HG02588 (cell line): ENCODE measurements around the gene GLIS1.

Experiments used
- ATAC-seq: cut with Tn5 transposase; IDR thresholded peaks from one replicate; pipeline ENCODE4 v1.9.1; 2021; ENCODE audit warnings: mild to moderate bottlenecking, moderate library complexity; ENCODE audit not compliant: unreplicated experiment

The GLIS1 gene

DNA sequence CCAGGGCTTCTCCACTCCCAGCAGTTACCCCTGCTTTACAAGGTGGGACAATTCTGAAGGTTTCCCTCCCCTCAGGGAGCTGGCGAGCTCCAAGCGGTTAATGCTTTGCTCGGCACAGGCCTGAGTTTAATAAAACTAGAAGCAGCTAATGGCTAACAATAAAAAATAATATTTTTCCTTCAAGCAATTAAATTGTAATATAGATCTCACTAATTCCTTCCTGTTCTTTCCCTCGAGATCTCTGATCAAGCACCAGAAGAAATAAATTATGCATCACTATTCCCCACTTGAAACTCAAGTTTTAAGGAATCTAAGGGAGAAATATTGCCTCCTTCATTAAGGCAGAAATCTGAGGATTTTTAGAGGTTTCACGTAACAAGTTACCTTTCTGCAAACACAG lies 42.9 kb downstream of the GLIS1 start:
- ATAC-seq = no peak

GRCh38 chr1:53695116-53695515 lies 43.8 kb downstream of the GLIS1 start:
- no peak for ATAC-seq

GRCh38 chr1:53694718-53695091 lies 44.3 kb downstream of the GLIS1 start:
- ATAC-seq = no peak

GRCh38 chr1:53693773-53694717 lies 44.9 kb downstream of the GLIS1 start:
- no peak for ATAC-seq

DNA sequence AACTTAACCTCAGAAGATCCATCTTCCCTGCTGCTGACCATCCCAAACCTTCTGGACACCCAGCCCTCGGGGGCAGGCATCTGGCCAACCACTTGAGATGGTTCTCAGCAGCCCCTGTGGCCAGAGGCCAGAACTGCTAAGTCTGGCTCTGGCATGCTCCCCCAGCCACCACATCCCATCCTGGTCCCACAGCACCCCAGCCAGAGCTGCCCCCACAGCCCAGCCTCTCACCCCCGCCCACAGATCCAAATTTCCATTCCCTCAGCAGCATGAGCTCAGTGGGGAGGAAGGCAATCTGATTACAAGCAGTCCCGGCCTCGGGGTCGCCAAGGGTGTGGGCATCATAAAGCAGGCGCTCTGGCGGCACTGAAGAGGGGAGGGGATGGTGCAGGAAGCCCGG lies 45.6 kb downstream of the GLIS1 start:
- ATAC-seq = no peak

- ATAC-seq = no peak
Measured at GRCh38 chr1:53691326-53691725, 47.6 kb downstream of the GLIS1 start.

DNA sequence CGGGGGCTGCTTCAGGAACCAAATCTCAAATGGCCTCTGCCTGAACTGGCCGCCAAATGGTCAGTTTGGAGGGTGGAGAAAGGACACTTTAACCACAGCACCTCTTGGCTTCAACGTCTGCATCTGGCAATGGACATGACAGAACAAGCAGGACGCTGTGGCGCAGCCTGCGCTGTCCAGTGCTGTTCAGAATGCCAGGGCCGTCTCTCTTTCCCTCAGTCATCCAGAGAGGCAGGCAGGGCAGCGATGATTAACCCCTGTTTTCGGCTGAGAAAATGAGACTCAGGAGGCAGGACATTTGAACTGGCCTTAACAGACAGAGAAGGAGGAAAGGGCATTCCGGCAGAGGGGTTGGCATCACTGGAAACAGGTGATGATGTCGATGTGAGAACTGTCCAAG lies 48.6 kb downstream of the GLIS1 start:
- no peak for ATAC-seq

- no peak for ATAC-seq
Measured at GRCh38 chr1:53689736-53690326, 49.1 kb downstream of the GLIS1 start.

DNA sequence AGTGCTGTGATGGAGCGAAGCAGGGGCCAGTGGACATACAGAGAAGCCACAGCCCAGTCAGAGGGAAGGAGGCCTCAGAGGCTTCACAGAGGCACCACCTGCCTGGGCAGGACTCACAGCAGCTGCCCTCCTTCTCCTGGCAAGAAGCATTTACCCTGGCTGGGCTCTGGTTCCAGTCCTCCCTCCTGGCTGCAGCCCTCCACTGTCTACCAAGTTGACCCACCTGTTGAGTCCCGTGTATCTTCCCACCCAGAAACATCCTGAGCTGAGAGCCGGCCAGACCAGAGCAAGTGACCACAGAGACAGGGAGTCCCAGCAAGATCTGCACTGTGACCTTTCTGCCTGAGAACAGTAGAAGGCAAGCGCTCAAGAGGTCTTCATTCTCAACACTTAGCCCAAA lies 49.7 kb downstream of the GLIS1 start:
- no peak for ATAC-seq

GRCh38 chr1:53688381-53689102 lies 50.4 kb downstream of the GLIS1 start:
- no peak for ATAC-seq

DNA sequence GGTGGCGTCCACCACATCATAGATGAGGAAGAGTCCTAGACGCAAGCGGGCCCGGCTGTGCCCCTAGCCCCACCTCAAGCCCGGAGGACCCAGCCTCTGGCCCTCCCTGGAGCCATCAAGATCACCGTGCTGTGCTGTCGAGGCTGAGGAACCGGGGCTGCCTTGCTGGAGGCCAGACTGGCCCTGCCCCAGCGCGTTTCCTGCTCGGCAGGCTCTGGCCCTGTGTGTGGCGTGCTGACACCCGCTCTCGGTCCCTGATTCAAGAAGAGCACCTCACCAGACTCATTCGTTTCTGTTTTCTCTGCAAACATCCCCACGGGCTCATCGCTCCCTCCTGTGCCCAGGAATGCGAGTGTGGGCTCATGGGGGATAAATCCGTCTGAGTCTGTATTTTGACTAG lies 51.1 kb downstream of the GLIS1 start:
- ATAC-seq = no peak

GRCh38 chr1:53687426-53687825 lies 51.5 kb downstream of the GLIS1 start:
- no peak for ATAC-seq

DNA sequence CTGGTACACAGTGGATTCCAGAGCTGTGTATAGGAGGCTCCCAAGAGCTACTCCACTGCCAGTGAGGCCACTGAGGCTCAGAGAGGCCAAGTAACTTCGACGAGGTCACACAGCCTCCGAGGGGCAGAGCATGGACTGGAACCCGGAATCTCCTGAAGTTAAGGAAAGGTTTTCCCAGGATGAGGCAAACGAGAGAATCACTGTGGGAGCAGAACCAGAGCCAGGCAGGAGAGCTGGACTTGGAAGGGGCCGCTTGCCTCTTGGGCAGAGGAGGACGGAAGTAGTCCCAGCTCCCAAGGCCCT lies 52.0 kb downstream of the GLIS1 start:
- ATAC-seq = no peak

DNA sequence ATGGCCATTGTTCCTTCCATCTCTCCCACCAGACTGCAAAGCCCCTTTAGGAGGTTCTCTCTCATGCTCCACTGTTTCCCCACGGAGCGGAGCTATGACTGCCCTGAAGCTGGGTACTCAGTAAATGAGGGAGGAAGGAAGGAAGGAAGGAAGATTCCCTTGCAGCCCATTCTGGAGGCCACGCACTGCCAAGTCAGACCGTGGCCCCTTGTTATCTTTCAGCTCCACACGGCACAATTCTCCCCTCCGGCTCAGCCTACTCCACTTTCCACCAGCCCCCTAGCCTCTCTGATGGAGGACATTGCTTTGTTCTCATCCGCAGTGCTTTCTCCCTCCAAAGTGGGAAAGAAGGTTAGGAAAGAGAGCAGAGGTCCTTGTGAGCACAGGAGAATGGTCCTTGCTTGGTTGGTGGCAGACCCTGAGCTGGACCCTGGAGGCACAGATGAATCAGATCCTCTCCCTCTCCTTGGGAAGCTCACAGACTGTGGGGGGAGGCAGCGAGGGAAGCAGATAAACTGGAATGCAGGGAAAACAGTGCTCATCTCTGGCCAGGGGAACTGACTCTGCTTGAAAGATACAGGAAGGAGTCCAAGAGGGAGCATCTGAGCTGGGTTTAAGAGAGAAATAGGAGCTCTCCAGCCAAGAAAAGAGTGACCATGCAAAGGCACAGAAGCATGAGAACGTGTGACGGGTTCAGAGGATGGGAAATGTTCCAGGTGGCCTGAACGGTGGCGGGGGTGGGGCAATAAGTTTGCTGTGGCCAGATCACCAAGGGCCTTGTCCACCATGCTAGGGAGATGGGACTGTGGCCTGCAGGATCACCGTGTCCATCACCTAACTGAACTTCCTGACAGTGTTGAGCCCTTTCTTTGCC lies 52.6 kb downstream of the GLIS1 start:
- ATAC-seq = no peak

DNA sequence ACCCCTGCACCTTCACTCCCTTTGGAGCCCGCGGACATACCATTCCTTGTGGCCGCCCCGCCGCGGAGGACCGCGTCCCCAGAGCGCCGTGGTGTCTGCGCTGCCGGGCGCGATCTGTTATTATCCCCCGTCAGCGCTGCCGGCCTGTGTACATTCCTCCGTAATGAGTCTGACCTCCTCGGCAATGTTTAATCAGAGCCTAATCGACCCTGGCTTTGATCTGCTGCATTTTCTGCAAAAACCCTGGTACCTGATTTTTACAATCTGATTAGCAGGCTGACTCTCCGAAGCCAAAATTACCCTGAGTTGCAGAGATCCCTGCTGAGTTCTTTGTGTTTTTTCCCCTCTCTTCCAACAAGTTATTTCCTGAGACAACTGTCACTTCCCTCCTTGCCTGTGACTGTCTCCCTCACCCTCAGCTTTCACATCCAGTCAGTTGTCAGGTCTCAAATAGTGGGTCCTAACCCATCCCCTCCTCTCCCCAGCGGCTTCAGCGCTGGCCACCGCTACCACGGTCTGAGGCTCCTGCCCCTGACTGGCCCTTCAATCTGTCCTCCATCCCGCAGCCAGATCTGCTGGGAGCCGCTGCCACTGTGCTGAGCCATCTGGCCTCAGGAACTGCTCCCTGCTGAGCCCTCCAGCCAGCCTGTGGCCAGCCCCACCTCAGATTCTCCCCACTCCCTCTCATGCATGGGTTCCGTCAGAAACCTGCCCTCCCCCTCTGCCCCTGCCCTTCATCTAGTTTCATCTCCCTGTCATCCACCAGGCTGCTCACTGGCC lies 53.5 kb downstream of the GLIS1 start:
- ATAC-seq = no peak

- ATAC-seq = no peak
Measured at GRCh38 chr1:53684741-53685140, 54.2 kb downstream of the GLIS1 start.

DNA sequence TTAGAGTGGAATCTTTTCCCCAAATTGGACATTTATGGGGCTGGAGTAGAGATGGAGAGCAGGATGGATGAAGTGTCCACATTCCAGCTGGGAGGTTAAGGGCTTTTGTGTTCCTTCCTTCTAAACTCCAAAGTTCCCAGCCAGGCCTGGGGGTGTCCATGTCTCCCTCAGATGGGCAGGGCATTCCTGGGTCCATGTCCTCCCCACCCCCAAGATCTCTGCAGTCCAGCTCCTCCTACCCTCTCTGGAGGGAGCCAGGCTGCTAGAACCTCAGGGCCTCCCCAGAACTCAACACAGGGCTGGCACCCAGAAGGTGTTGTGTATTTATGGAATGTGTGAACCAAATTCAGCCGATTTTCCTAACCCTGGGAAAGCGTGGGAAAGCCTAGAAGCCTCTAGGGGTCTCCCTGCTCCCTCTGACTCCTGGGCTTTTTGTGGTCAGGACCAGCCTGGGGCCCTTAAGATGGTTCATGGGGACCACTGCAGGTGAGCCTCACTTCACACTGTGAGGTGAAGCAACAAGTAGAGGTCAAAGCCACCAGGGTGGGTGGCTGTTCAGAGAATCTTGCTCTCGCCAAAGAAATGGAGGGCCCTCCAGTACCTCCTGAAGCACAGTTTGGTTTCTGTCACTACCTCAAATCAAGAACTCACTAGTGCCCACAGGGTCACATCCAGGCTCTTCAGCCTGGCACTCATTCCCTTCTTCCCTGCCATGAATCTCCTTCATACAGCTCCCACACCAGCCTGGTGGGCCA lies 54.8 kb downstream of the GLIS1 start:
- no peak for ATAC-seq

- ATAC-seq = no peak
Measured at GRCh38 chr1:53682881-53683280, 56.1 kb downstream of the GLIS1 start.

GRCh38 chr1:53681977-53682685 lies 56.8 kb downstream of the GLIS1 start:
- ATAC-seq = no peak
